Type B pancreatic cell (in vitro differentiated cells): ENCODE data around the gene RNF103. TPM values are rescaled to one million over a fixed set of nuclear protein-coding genes. Genes with fewer than 3 reads are reported as not detected.

Experiments used
- DNase-seq: peaks from one replicate; pipeline ENCODE4 v3.0.0; 2021; ENCODE audit warnings: mixed read lengths; ENCODE audit not compliant: unreplicated experiment; ENCODE audit errors: extremely low spot score
- H3K27ac Mint-ChIP-seq: 2 replicates; pipeline ENCODE4 v1.8.0; 2021; ENCODE audit warnings: mild to moderate bottlenecking, mixed read lengths
- H3K27me3 Mint-ChIP-seq: 2 replicates; pipeline ENCODE4 v1.8.0; 2021; ENCODE audit warnings: mixed read lengths
- H3K36me3 Mint-ChIP-seq: 2 replicates; pipeline ENCODE4 v1.8.0; 2021; ENCODE audit warnings: mixed read lengths
- H3K4me1 Mint-ChIP-seq: one replicate; pipeline ENCODE4 v1.8.0; 2021; ENCODE audit warnings: mixed read lengths; ENCODE audit not compliant: unreplicated experiment
- H3K4me3 Mint-ChIP-seq: 2 replicates; pipeline ENCODE4 v1.8.0; 2021; ENCODE audit warnings: mild to moderate bottlenecking, mixed read lengths
- H3K9me3 Mint-ChIP-seq: 2 replicates; pipeline ENCODE4 v1.8.0; 2021; ENCODE audit warnings: mixed read lengths
- CTCF ChIP-seq: fragments of 200-600 bp; sonication (generic); conservative IDR thresholded peaks from 2 replicates; pipeline ENCODE4 v1.5.0; 2021; ENCODE audit warnings: antibody characterized with exemption, mild to moderate bottlenecking
- total RNA-seq: library from RNA; stranded (reverse); gene quantifications from 2 replicates; pipeline ENCODE4 v1.2.1, GENCODE V29; 2021; ENCODE audit warnings: low replicate concordance

The RNF103 gene
- total RNA-seq, 1 donor from 2014 or later, result 21.2 TPM

- H3K9me3 Mint-ChIP-seq, result no peaks in the 10 kb centered on the region
- no peaks in the 10 kb centered on the region for H3K27me3 Mint-ChIP-seq
- no peak for DNase-seq
- H3K36me3 Mint-ChIP-seq, result peaks cover 41% of the 10 kb centered on the region
- TF ChIP-seq CTCF, result no peak
- H3K4me3 Mint-ChIP-seq, result no peak overlapping the region
- no peak overlapping the region for H3K27ac Mint-ChIP-seq
- peaks cover 12% of the 10 kb centered on the region for H3K4me1 Mint-ChIP-seq
Measured at GRCh38 chr2:86616502-86616901, 7.2 kb downstream of the RNF103 start.

GRCh38 chr2:86615596-86615995 is 8.1 kb downstream of the RNF103 start:
- Mint-ChIP-seq H3K36me3 (peaks cover 48% of the 10 kb centered on the region), H3K27me3 (no peaks in the 10 kb centered on the region), H3K4me3 (no peak overlapping the region), H3K9me3 (no peaks in the 10 kb centered on the region), H3K4me1 (peaks cover 5% of the 10 kb centered on the region), H3K27ac (no peak overlapping the region)
- TF ChIP-seq CTCF, result no peak
- no peak for DNase-seq

- H3K27ac Mint-ChIP-seq, result no peak overlapping the region
- H3K36me3 Mint-ChIP-seq, result peaks cover 49% of the 10 kb centered on the region
- DNase-seq, result no peak
- TF ChIP-seq CTCF, result no peak
- H3K9me3 Mint-ChIP-seq, result no peaks in the 10 kb centered on the region
- H3K4me3 Mint-ChIP-seq, result no peak overlapping the region
- no peaks in the 10 kb centered on the region for H3K4me1 Mint-ChIP-seq
- no peaks in the 10 kb centered on the region for H3K27me3 Mint-ChIP-seq
Measured at GRCh38 chr2:86613515-86613914, 10.2 kb downstream of the RNF103 start.

- DNase-seq, result no peak
- Mint-ChIP-seq H3K27ac (no peak overlapping the region), H3K9me3 (no peaks in the 10 kb centered on the region), H3K36me3 (peaks cover 41% of the 10 kb centered on the region), H3K4me1 (no peaks in the 10 kb centered on the region), H3K4me3 (no peak overlapping the region), H3K27me3 (no peaks in the 10 kb centered on the region)
- TF ChIP-seq CTCF, result no peak
Measured at GRCh38 chr2:86610871-86611270, 12.8 kb downstream of the RNF103 start.

- no peak for DNase-seq
- no peak for TF ChIP-seq CTCF
- Mint-ChIP-seq H3K27me3 (no peaks in the 10 kb centered on the region), H3K4me3 (no peak overlapping the region), H3K4me1 (no peaks in the 10 kb centered on the region), H3K36me3 (peaks cover 46% of the 10 kb centered on the region), H3K9me3 (no peaks in the 10 kb centered on the region), H3K27ac (no peak overlapping the region)
Measured at GRCh38 chr2:86608832-86609410, 14.7 kb downstream of the RNF103 start.

GRCh38 chr2:86603905-86604304 is 19.8 kb downstream of the RNF103 start:
- Mint-ChIP-seq H3K36me3 (peaks cover 31% of the 10 kb centered on the region), H3K4me3 (no peak overlapping the region), H3K4me1 (no peaks in the 10 kb centered on the region), H3K9me3 (no peaks in the 10 kb centered on the region), H3K27ac (no peak overlapping the region), H3K27me3 (no peaks in the 10 kb centered on the region)
- DNase-seq, result no peak
- TF ChIP-seq CTCF, result no peak
